ENCODE measurements around the gene PRPSAP1. TPM values are rescaled to one million over a fixed set of nuclear protein-coding genes. Genes with fewer than 3 reads are reported as not detected.
"Not testable (repeated sequence)": the region's sequence is repeated elsewhere in the genome, so short reads cannot be mapped to it uniquely, and the experiment has no call there.

PRPSAP1 gene
- total RNA-seq, 3 donors from 2014 or later = 45.3 to 63.0 (median 61.4) TPM

DNA sequence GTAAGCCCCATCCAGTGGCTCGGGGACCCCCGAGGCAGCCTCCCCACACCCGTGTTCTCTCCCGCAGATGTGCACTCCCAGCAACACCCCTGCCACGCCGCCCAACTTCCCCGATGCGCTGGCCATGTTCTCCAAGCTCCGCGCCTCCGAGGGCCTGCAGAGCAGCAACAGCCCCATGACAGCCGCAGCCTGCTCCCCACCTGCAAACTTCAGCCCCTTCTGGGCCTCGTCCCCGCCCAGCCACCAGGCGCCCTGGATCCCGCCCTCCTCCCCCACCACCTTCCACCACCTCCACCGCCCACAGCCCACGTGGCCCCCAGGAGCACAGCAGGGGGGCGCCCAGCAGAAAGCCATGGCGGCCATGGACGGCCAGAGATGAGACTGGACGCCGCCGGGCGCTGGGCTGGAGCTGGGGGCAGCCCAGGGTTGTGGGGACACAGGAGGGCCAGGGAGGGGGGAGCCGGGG lies 83.6 kb downstream of the PRPSAP1 start:
- H3K4me1 ChIP-seq (ENCODE audit: low read depth) = peaks cover 60% of the 10 kb centered on the region
- no peaks in the 10 kb centered on the region for H3K9me3 ChIP-seq
- no peaks in the 10 kb centered on the region for H3K36me3 ChIP-seq (ENCODE audit: low read depth)
- TF ChIP-seq, protein P1, sequence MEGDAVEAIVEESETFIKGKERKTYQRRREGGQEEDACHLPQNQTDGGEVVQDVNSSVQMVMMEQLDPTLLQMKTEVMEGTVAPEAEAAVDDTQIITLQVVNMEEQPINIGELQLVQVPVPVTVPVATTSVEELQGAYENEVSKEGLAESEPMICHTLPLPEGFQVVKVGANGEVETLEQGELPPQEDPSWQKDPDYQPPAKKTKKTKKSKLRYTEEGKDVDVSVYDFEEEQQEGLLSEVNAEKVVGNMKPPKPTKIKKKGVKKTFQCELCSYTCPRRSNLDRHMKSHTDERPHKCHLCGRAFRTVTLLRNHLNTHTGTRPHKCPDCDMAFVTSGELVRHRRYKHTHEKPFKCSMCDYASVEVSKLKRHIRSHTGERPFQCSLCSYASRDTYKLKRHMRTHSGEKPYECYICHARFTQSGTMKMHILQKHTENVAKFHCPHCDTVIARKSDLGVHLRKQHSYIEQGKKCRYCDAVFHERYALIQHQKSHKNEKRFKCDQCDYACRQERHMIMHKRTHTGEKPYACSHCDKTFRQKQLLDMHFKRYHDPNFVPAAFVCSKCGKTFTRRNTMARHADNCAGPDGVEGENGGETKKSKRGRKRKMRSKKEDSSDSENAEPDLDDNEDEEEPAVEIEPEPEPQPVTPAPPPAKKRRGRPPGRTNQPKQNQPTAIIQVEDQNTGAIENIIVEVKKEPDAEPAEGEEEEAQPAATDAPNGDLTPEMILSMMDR (IDR thresholded peaks at IDR 0.05) = no peak
- intact Hi-C loops (cut with DNase I, micrococcal nuclease) = loop anchor here in 1 of 2 donors (10.0 kb wide), 1 partner anchor 85 kb away; no protein-coding TSS in a partner anchor
- DNase-seq (peak in 1 of 3 donors; percentile 70), ATAC-seq (no peak)
- H3K4me3 ChIP-seq = no peak overlapping the region

DNA sequence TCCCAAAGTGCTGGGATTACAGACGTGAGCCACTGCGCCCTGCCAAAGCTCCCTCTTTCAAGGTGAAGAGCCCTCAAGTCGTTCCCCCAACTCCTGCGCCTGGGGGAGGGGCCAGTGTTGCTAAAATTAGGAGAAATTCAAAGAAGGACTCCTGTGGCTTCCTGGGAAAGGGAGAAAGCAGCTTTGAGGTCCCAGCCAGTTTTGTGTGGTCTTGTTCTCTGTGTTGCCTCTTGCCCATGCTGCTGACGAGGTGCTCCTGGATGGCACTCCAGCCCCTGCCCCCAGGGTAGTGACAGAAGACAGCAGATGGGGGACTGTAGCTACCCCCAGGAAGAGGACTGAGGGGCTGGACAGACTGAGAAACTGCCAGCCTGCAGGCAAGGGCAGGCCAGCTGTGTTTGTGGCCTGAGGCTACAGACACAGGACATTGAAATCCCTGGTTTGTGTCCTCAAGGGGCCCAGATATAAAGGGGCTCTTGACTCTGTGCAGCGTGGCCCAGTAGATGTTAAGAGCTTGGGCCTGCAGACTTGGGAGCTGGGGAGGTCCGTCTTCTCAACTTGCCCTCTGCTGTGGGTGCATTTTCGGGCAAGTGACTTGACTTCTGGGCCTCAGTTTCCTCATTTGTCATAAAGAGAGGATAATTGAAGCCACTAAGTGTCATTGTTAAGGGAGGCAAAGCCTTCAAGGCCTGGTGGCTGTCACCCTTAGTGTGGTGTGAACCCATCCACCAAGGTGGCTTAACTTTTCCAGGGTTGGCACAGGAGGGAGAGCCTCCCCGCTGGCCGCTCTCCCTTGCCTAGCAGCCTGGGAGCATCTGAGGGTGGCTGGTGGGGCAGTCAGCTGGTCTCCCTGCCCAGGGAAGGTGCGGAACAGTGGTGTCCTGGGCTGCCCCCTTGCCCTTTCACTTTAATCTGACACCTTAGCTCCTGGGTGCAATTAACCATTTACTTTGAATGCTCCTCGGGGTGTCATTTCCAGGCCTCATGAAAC lies 84.4 kb downstream of the PRPSAP1 start:
- ATAC-seq (no peak), DNase-seq (no peak)
- Histone ChIP-seq H3K36me3 (ENCODE audit: low read depth) (no peaks in the 10 kb centered on the region), H3K4me3 (no peak overlapping the region), H3K4me1 (ENCODE audit: low read depth) (peaks cover 64% of the 10 kb centered on the region), H3K9me3 (no peaks in the 10 kb centered on the region)
- intact Hi-C loops (cut with DNase I, micrococcal nuclease) = no loop called here
- TF ChIP-seq, protein P1 (IDR thresholded peaks at IDR 0.05) = no peak

DNA sequence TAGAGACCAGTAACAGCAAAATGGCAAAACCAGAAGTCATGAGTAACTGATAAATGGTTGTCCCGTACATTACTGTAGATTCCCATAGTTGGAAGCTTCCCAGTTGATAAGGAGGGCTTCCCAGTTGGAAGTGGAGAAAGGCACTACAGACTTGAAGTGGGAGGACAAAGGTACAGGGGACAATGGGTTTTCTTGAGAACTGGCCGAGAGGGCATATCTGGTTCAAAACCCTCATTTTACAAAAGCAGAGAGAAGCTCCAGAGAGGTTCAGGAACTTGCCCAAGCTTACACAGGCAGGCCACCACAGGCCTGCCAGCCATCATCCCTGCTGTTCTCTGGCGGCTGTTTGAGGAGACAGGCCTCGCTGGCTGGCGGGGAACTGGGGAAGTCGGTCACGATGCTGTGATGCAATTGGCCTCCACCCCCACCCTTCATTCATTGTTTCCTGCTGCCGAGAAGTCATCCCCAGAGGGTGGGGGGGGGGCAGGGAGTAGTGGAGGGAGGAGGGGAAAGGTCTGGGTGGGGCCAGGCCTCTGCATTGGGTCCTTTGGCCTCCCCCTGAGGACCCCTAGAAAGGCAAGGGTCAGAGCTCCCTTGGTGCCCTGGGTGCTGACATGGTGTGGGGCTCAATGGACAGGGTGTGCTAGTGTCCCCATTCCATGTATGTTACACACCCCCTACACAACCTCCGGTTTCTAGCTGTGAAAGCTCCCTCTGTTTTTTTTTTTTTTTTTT lies 85.5 kb downstream of the PRPSAP1 start:
- H3K36me3 ChIP-seq (ENCODE audit: low read depth) = no peaks in the 10 kb centered on the region
- TF ChIP-seq, protein P1 (IDR thresholded peaks at IDR 0.05) = no peak
- no peaks in the 10 kb centered on the region for H3K9me3 ChIP-seq
- H3K4me1 ChIP-seq (ENCODE audit: low read depth) = peaks cover 75% of the 10 kb centered on the region
- ATAC-seq (peak; percentile 47), DNase-seq (peak; percentile 75 to 92 (median 83))
- H3K4me3 ChIP-seq = no peak overlapping the region
- intact Hi-C loops (cut with DNase I, micrococcal nuclease) = no loop called here

DNA sequence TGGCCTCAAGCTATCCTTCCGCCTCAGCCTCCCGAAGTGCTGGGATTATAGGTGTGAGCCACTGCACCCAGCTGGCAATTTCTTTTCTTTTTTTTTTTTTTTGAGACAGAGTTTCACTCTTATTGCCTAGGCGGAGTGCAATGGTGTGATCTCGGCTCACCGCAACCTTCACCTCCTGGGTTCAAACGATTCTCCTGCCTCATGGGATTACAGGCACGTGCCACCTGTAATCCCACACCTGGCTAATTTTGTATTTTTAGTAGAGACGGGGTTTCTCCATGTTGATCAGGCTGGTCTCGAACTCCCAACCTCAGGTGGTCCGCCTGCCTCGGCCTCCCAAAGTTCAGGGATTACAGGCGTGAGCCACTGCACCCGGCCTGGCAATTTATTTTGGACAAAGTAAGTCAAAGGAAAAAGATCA lies 86.1 kb downstream of the PRPSAP1 start:
- H3K4me1 ChIP-seq (ENCODE audit: low read depth) = peaks cover 78% of the 10 kb centered on the region
- intact Hi-C loops (cut with DNase I, micrococcal nuclease); H3K9me3 ChIP-seq; H3K36me3 ChIP-seq (ENCODE audit: low read depth); H3K4me3 ChIP-seq; ATAC-seq; DNase-seq: not testable (repeated sequence)

DNA sequence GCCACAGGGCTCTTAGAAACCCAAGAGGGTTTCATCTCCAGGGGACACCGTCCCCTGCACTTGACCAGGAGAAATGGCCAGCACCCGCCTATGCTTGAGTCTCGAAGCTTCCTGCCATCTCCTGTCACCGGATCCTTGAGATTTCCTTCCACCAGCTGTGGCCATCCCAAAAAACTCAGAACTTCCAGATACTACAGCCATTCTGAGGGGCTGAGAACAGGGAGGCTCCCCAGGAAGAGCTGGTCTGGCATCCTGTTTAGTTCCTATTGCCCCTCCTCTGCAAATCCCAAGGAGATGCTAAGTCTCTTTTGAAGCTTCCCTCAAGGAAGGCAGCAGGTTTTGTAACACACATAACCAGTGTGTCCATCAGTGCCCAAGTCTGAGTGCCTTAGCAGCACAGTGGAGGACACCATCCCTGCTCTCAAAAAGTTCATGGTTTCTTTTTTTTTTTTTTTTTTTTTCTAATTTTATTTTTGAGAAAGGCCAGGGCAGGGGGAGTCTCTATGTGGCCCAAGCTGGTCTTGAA lies 86.6 kb downstream of the PRPSAP1 start:
- no peaks in the 10 kb centered on the region for H3K9me3 ChIP-seq
- ATAC-seq = no peak
- TF ChIP-seq, protein P1 (IDR thresholded peaks at IDR 0.05) = no peak
- no peak overlapping the region for H3K4me3 ChIP-seq
- peaks cover 78% of the 10 kb centered on the region for H3K4me1 ChIP-seq (ENCODE audit: low read depth)
- DNase-seq = no peak
- intact Hi-C loops (cut with DNase I, micrococcal nuclease) = no loop called here
- no peaks in the 10 kb centered on the region for H3K36me3 ChIP-seq (ENCODE audit: low read depth)
